Erythroblast (primary cell): Measurements from ENCODE around the gene ACADSB.

Experiments
- GATA1 ChIP-seq: IDR thresholded peaks from 2 replicates; pipeline ENCODE4 v1.6.1; 2011; ENCODE audit warnings: low read depth, mild to moderate bottlenecking, control low read depth, low read length, moderate library complexity
- POLR2A ChIP-seq: IDR thresholded peaks from 2 replicates; pipeline ENCODE4 v1.6.1; 2011; ENCODE audit warnings: mild to moderate bottlenecking, low read length

DNA sequence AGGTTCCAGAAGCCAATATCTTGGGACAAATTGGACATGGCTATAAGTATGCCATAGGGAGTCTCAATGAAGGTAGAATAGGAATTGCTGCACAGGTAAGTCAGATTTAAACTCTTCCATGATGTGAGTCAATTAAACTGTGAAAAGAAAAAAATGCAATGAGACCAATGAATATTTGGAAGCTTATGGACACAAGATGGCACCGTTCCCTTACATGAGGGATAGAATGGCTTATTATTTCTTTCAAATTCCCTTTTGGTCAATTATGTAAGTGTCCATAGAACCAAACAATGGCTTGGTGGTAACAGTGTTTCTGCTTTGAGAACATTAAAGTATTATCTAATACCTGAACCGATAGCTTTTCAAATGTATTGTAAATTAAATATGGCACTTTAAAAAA, 35.6 kb downstream of the ACADSB start:
- TF ChIP-seq POLR2A, result no peak
- no peak for TF ChIP-seq GATA1
